UCSD-AML1 (cell line): ENCODE data around the gene MDFI.

Source experiments
- DNase-seq: peaks from one replicate; lab custom pipeline; 2025; ENCODE audit not compliant: unreplicated experiment; lab: John Stamatoyannopoulos, UW

The MDFI gene

DNA sequence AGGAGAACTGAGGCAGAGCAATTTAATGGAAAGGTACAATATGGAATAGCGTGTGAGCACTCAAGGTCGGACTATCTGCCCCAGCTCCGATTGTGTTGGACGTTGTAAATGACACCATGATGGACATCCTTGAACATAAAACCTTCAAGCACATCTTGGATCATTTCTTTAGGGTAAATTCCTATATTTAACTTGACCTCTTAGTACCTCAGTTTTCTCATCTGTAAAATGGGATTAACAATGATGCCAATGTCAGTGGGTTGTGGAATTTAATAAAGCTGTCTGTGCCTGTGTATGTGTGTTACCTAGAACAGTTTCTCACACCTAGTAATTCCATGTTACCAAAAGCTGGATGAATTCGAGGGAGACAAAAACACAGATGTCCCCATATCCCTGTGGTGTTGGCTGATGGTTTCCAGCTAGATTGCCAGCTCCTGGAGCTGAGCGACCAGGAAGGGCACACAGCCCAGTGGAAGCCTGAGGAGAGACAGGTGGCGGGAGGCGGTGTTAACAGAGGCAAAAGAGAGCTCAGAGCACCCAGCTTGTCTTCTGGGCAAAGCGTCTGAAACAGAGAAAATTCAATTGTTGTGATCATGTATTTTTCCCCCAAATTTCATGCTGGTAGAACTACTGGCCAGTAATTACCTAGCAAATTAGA, 32.6 kb downstream of the MDFI start:
- no peak for DNase-seq

DNA sequence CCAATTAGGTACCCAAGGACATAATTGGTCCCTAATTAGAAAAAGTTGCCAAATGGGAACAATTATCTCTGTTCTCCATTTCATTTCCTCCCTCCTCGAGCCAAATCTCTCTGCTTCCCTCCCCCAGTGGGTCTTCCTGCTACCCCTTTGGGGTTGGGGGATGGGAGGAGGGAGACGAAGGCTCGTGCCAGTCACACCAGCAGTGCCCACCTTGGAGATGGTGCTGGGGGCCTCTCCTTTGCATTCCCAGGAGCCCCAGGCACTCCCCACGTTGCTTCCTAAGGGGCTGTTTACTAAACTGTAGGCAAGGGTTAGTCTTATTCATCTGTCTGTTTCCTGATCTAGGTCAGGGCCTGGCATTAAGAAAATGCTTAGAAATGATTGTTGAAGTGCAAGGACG, 33.1 kb downstream of the MDFI start:
- no peak for DNase-seq

DNA sequence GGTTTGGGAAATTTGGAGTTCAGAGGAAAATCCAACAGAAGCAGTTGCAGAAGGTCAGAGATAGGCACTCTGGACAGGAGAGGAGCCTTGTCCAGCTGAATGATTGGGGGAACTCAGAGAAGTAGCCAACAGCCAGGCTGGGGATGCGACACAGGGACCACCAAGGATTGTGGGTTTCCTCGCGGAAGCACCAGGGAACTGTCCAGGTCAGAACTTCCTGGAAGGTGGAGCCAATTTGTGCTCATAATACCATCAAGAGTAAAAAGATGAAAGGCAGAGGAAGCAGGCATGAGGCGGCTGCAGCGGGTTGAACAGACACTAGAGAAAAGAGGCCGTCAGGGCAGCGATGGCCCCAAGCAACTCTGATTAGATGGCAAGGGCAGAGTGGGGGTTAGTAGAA, 33.7 kb downstream of the MDFI start:
- no peak for DNase-seq

DNA sequence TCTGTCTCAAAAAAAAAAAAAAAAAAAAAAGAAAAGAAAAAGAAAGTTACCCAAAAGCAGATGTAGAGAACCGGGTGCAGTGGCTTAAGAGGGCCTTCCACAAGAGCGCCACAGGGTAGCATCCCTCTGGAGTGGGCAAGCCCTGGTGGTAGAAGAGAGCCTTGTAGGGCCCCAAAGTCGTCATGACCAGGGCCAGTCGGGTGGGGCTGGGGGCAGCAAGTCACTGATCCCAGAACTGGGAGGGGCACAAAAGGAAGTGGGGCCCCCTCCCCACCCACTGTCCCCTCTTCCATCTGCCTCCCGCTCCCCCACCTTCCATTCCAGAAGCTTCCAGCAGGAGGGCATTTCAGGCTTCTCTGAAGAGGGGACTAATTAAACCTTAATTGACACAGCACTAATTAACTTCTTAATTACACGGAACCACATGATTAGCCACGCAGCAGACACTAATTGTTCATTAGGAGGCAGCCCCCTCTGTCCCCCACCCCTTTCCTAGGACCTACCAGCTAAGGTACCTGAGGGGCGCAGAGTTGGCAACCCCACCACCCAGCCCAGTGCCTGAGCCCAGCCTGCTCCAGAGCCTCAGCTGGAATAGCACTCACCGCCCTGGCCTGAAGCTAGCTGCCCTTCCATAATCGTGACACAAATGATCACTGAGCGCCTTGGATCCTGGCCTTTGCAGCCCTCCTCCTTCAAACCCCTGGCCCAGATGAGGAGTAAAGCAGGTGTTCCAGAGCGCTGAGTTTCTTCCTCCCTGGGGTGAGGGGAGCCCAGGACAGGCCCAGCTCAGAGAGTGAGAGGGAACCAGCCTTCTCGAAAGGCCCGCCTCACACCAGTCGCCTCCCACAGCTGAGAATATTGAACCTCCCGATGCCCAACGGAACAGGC, 34.8 kb downstream of the MDFI start:
- no peak for DNase-seq

DNA sequence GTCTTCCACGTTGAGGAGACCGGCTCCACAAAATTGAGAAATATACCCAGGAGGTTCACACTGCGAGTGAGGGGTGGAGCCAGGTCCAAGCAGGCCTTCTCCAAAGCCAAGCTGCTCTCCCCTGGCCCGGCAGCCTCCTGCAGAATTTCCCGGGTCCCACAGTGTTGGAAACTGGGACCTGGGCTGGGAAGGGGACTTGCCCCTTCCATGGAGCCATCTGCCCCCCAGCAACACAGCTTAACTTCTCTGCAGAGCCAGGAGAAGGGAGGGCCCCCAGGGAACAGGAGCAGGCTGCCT, 35.4 kb downstream of the MDFI start:
- DNase-seq: no peak

DNA sequence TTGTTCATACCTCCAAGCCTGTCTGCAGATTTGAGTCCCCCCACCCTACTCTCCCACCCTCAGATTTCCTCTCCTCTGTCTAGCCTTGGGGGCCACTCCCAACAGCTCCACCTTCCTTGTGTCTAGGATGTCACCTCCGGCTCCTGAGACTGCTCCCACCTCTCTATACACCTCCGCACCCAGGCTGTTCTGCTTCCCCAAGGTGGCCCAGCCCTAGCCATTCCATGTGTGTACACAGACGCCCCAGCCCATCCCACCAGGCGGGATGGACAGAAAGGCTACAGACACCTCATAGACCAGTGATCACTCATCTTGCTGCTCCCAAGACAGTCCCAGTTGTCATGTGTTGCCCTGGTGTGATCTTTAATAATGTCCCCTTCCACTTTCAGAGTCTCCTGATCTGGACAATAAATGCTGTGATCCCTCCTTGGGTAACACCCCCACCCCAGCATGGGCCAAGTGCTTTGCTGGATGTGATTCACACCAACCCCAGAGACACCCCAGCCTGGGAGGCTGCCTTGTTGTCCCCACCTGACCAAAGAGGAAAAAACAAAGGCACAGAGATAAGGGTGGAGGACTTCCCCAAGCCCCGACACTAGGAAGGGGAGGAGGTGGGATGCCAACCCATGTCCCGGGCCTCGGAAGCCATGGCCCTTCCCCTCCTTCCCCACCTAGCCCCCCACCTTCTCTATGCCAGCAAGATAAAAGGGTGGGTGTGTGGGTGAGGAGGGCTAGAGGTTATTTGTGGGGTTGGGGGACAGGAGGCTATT, 36.1 kb downstream of the MDFI start:
- no peak for DNase-seq

DNA sequence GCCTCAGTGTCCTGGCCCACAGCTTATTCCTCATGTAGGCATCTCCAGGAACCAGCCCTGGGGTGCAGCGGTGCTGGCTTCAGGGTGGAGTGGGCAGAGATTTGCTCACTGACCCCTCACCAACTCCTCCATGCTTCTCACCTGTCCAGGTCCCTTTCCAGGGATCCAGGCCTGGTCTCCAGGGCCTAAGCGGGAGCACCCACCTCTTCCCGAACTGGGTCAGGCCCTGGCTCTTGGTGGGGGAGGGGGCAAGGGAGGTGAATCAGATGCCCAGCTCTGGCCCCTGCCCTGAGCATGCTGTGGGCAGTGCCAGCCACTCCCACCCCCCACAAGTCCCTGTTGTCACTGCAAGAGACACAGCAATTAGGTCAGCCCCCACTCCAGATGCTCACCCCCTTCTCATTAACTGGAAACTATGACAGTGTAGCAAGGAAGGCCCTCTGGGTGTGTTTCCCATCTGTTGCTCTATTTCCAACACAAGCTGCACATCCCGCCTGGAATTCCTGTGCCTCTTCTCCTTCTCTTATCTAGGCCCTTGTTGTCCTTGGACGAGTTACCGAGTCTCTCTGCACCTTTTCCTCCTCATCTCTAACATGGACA, 37.0 kb downstream of the MDFI start:
- DNase-seq: no peak

DNA sequence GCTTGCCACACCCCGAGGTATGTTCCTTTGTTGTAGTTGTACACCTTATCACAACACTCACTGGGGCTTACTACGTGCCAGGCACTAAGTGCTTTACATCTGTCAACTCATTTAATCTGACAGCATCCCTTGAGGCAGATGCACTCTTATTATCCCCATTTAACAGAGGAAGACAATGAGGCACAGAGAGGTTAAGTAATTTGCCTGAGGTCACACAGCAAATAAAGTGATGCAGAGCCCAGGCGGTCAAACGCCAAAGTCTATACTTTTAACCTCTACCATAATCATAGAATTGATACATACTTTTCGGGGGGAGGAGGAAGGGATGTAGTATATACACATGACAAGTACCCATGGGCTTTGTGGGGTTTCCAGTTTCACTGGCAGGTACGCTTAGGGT, 37.7 kb downstream of the MDFI start:
- no peak for DNase-seq

DNA sequence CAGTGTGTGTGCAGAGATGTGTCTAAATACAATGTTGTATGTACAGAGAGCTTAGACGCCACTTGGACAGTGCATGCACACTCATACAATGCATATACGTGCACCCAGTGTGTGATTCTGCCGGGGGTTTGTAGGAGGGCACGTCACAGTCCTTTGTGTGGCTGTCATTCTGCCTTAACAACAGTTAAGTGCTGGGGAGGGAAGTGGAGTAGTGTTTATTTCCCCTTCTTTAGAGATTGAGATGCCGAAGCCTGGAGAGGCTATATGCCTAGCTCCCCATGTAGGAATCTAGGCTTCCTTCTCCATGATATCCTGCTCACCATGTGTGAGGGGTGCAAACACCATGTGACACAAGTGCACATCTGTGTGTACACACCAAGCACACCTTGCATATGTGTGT, 38.2 kb downstream of the MDFI start:
- no peak for DNase-seq

DNA sequence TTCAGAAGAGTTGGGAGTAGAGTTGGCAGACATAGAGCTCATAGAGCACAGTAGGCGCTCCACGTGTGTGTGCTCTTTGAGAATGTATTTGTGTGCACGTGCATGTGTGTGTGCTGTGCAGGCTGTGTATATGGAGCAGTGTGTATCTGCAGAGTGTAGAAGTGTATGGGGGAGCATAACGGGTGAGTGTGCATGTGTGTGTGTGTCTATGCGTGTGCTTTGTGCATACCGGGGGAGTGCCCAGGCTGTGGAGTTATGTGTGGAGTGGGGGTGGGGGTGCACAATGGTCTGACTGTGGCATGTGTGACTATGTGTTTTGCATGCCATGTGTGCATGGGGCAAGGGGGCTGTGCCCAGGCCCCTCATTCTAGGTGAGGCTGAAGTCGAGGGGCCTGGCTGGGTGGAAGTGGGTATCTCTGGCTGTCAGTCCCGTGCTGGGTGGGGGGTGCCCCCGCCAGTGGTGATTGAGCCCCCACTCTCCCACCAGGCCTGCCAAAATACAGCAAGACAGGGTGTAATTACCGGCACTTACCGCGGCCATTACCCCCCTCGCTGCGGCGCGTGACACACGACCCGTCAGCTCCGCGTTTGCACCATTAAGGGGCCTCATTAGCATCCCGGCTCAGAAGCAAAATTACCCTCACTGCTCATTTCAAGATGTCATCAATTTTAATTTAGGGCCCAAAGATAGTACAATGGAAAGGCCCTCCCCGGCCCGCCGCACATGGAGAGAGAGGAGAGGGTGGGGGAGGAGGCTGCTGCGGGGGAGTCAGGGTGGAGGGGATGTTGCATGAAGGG, 39.1 kb downstream of the MDFI start:
- DNase-seq: no peak

DNA sequence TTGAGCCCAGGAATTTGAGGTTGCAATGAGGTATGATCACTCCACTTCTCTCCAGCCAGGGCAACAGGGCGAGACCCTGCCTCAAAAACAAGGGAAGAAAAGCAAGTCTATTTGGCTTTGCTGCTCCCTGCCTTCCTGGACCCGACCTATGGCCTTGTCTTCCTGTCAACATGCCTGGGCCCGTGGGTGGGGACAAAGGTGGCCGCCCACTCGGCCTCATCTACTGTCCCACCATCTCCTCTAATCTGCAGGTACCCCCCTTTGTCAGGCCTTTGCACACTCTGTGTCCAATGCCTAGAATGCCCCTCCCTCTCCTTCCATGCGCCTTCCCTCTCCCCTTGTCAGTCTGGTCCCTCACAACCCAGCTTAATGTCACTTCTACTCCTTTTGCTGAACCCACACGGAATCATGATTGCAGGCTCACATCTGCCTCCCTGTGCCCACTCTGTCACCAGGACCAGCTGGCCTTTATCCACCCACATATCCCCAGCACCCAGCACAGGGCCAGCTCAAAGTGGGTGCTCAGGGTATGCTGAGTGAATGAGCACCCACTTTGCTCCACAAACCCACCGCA, 40.3 kb downstream of the MDFI start:
- no peak for DNase-seq

DNA sequence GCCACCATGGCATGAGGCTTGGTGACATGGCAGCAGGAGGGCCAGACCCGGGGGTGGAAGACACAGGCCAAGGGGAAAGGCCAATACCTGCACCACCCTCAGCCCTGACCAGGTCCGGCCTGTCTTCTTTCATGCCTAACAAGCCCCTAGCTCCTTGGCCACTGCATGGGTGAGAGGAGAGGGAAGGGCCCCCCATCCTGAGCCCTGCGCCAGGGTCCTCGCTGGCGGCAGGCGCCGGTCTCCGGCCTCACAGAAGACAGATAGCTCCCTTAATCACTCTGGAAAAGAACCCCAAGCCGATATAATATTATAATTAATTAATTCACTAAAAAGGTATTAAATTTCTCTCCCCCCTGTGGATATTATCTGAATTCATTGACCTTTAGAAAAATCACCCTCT, 41.4 kb downstream of the MDFI start:
- no peak for DNase-seq

DNA sequence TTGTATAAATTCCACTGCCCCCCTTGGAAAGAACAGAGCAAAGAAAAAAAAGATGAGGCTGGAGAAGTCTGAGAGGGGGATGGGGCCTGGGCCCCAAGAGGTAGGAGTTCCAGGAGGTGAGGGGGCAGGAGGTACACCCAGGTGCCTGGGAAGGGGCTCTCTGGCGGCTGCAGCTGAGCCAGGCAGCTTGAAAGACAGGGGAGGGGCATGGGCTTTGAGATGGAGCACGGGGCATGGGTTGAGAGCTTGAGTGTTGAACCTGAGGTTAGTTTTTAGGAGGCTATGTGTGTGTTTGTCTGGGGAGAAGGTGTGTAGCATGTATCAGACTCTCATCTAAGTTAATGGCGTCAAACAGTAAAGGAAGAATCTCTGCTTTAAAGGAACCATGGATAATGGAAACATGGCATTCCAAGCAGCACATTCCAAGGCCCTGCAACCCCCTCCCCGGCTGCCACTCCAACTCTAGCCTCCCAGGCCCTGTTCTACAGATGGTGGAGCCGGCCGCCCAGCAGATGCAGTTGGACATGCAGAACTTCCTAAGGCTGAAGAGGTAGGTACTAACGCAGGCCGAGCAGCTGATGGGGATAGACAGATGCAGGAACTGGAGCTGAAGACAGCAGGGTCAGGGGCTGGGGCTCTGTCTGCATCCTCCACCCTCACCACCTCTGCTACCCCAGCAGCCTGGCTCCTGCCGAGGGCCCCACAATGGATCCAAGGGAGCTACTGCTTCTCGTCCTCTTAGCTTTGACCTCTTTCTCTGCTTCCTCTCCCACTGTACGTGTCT, 42.1 kb downstream of the MDFI start:
- no peak for DNase-seq

DNA sequence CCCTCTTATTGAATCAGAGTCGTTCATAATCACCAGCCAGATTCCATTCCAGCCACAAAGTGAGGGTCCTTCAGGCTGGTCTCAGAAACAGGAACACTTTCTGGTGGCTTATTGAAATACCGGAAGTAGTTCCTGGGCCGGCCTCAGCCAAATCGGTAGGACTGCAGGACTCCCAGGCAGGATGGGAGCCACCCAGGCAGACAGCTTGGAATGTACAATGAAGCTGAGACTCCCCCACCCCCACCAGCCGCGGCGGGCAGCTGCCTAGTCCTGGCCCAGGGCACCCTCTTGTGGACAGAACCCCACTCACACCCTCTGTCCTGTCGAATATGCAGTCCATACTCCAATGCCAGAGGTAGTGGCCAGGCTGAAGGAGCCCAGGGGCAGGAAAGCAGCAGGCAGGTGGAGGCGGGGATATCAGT, 43.8 kb downstream of the MDFI start:
- peak; percentile 82 for DNase-seq

DNA sequence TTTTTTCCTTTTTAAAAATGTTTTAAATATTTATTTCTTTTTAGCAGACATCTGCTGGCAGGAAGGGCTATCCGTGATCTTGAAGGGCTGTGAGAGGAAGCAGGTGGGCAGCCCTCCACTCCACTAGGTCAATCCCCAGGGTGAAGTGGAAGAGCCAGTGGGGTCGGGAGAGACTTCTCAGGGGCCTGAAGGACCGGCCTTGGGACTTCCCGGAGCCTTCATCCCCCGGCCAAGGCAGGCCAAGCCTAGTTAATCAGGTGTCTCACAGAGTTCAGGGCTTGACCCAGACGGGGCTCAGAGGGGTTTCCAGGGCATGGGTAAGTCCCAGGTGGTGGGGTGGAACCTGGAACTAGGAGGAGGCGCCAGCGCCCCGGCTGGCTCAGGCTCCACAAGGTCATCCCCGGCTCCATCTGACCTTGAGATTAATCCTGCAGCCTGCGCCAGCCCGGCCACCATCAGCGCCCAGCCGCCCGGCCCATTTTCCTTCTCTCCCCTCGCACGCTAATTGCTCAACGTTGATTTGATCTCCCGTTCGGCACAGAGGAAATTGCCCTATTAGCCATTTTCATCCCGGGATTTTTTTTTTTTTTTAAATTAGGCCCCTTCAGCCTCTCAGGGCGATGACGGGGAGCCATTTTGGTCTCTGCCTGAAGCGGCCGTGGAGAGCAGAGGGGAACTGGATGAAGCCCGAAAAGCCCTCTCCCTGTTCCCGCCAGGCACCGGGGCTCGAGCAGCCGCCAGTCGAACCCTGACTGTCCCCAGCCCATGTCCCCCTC, 44.4 kb downstream of the MDFI start:
- no peak for DNase-seq

DNA sequence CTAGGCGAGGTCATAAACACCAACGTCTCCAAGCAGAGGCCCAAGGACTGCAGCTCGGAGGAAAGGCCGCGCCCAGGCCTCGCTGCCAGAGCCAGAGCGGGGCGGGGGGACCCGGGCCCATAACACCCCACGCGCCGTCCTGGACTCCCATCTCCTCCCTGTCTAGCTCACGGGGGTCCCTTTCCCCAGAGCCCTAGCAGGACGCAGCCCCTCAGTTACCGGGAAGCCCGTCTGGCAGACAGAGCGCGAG, 44.9 kb downstream of the MDFI start:
- DNase-seq: no peak

DNA sequence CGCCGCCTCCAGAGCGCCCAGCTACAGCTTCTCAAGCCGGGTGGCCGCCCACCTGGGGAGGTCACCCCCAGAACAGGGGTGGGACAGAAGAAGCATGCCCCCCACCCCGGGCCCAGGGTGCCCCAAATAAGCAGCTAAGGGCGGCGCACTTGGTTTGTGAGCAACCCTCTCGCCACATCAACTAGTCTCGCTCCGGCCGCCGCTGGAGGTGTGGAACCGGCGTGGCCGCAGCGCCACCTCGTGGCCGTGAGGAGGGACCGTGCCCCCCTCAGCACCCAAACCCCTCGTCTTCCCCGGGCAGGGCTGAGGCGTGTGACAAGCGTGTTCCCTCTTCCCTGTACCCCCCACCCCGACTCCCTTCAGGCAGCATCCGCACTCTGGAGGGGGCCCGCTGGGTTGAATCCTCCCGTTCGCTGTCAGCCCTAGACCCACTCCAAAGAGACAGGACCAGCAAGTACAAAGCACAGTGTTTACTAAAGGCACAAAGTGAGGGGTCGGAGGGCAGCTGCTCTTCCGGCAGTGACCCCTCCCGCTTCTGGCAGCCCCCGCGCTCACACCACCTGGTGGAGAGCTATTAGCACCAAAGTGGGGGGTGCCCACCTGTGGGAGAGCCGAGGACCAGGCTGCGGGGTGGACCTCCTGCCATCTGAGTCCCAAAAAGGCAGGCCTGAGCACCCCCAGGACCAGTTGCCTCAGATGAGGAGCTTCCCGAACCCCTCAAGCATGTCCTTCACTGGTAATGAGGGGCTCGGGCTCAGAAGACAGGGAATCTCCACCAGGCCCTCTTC, 45.4 kb downstream of the MDFI start:
- peak; percentile 73 for DNase-seq
